ENCODE data around the gene ACAP3. TPM values are rescaled to one million over a fixed set of nuclear protein-coding genes. Genes with fewer than 3 reads are reported as not detected.

The ACAP3 gene
- total RNA-seq, 1 experiment from 2014 or later = 67.6 TPM

GRCh38 chr1:1262071-1262470 lies 45.7 kb downstream of the ACAP3 start:
- Histone ChIP-seq H3K4me1 (ENCODE audit: insufficient read depth, low read length, poor library complexity, severe bottlenecking) (no peaks in the 10 kb centered on the region), H3K9me3 (ENCODE audit: low read depth, low read length, poor library complexity, severe bottlenecking) (no peaks in the 10 kb centered on the region), H3K27me3 (replicated peaks; ENCODE audit: insufficient read depth, low read depth, low read length, poor library complexity) (no peaks in the 10 kb centered on the region), H3K4me3 (ENCODE audit: low read depth, low read length, poor library complexity, severe bottlenecking) (no peak overlapping the region), H3K27ac (ENCODE audit: low read depth, low read length, poor library complexity, severe bottlenecking) (no peak overlapping the region), H3K36me3 (ENCODE audit: insufficient read depth, low read length, poor library complexity, severe bottlenecking) (peaks cover 40% of the 10 kb centered on the region)
- no peak for DNase-seq (ENCODE audit: low spot score)
- BruUV-seq (replicated peaks) = no TSS peak
- intact Hi-C loops (cut with micrococcal nuclease; ENCODE audit: unreplicated experiment) = no loop called here
- ChIA-PET POLR2A (ENCODE audit: low non-redundant PET) (no interaction called here), CTCF (no interaction called here)
- TF ChIP-seq EZH2 (IDR thresholded peaks at IDR 0.05; ENCODE audit: borderline replicate concordance, low read depth, low read length, poor library complexity, severe bottlenecking) (no peak), CTCF (conservative IDR thresholded peaks at IDR 0.05; ENCODE audit: low read depth, low read length) (no peak)

- ChIA-PET POLR2A (ENCODE audit: low non-redundant PET) (no interaction called here), CTCF (interaction anchor here (0.6 kb wide), 1 partner anchor 14 kb away, joined by 6 read pairs; no protein-coding TSS in a partner anchor)
- H3K27ac ChIP-seq (ENCODE audit: low read depth, low read length, poor library complexity, severe bottlenecking) = no peak overlapping the region
- DNase-seq (ENCODE audit: low spot score) = no peak
- intact Hi-C loops (cut with micrococcal nuclease; ENCODE audit: unreplicated experiment) = no loop called here
- H3K9me3 ChIP-seq (ENCODE audit: low read depth, low read length, poor library complexity, severe bottlenecking) = no peaks in the 10 kb centered on the region
- no peaks in the 10 kb centered on the region for H3K4me1 ChIP-seq (ENCODE audit: insufficient read depth, low read length, poor library complexity, severe bottlenecking)
- TF ChIP-seq CTCF (conservative IDR thresholded peaks at IDR 0.05; ENCODE audit: low read depth, low read length) (no peak), EZH2 (IDR thresholded peaks at IDR 0.05; ENCODE audit: borderline replicate concordance, low read depth, low read length, poor library complexity, severe bottlenecking) (no peak)
- H3K36me3 ChIP-seq (ENCODE audit: insufficient read depth, low read length, poor library complexity, severe bottlenecking) = peaks cover 44% of the 10 kb centered on the region
- no peaks in the 10 kb centered on the region for H3K27me3 ChIP-seq (replicated peaks; ENCODE audit: insufficient read depth, low read depth, low read length, poor library complexity)
- no peak overlapping the region for H3K4me3 ChIP-seq (ENCODE audit: low read depth, low read length, poor library complexity, severe bottlenecking)
- BruUV-seq (replicated peaks) = no TSS peak
Measured at GRCh38 chr1:1260843-1261560, 46.7 kb downstream of the ACAP3 start.

- Histone ChIP-seq H3K4me1 (ENCODE audit: insufficient read depth, low read length, poor library complexity, severe bottlenecking) (no peaks in the 10 kb centered on the region), H3K4me3 (ENCODE audit: low read depth, low read length, poor library complexity, severe bottlenecking) (no peak overlapping the region), H3K9me3 (ENCODE audit: low read depth, low read length, poor library complexity, severe bottlenecking) (no peaks in the 10 kb centered on the region), H3K27ac (ENCODE audit: low read depth, low read length, poor library complexity, severe bottlenecking) (no peak overlapping the region), H3K36me3 (ENCODE audit: insufficient read depth, low read length, poor library complexity, severe bottlenecking) (peaks cover 47% of the 10 kb centered on the region), H3K27me3 (replicated peaks; ENCODE audit: insufficient read depth, low read depth, low read length, poor library complexity) (no peaks in the 10 kb centered on the region)
- DNase-seq (ENCODE audit: low spot score) = no peak
- ChIA-PET CTCF (no interaction called here), POLR2A (ENCODE audit: low non-redundant PET) (no interaction called here)
- BruUV-seq (replicated peaks) = no TSS peak
- intact Hi-C loops (cut with micrococcal nuclease; ENCODE audit: unreplicated experiment) = no loop called here
- no peak for TF ChIP-seq CTCF (conservative IDR thresholded peaks at IDR 0.05; ENCODE audit: low read depth, low read length)
- TF ChIP-seq EZH2 (IDR thresholded peaks at IDR 0.05; ENCODE audit: borderline replicate concordance, low read depth, low read length, poor library complexity, severe bottlenecking) = no peak
Measured at GRCh38 chr1:1259951-1260600, 47.7 kb downstream of the ACAP3 start.
